Tibial nerve (tissue), 4 donors: ENCODE data around the gene TPGS1.

Experiments used
- EP300 ChIP-seq, 2 donors: sonication (generic); formaldehyde crosslinking; IDR thresholded peaks; one replicate each; pipeline ENCODE4 v1.6.1; 2017; ENCODE audit warnings: antibody characterized with exemption in 2 of 2, mild to moderate bottlenecking in 1 of 2
- POLR2A ChIP-seq, 2 donors: fragments of 450-650 bp; IDR thresholded peaks; one replicate each; pipeline ENCODE4 v1.6.1; 2017; ENCODE audit warnings: antibody characterized with exemption in 2 of 2, mild to moderate bottlenecking in 2 of 2, moderate library complexity in 2 of 2
- TF ChIP-seq, protein P1 (sequence below), 5 experiments: fragments of 200-600 bp in 3 of 5; fragments of 450-650 bp in 2 of 5; sonication (generic) in 3 of 5; IDR thresholded peaks; one replicate each; pipeline ENCODE4 v1.5.1; 2016 to 2019; ENCODE audit warnings: antibody characterized with exemption in 5 of 5, mild to moderate bottlenecking in 3 of 5, moderate library complexity in 2 of 5

- TF ChIP-seq EP300 (IDR thresholded peaks at IDR 0.05) (no peak), POLR2A (IDR thresholded peaks at IDR 0.05) (no peak)
- TF ChIP-seq, protein P1, sequence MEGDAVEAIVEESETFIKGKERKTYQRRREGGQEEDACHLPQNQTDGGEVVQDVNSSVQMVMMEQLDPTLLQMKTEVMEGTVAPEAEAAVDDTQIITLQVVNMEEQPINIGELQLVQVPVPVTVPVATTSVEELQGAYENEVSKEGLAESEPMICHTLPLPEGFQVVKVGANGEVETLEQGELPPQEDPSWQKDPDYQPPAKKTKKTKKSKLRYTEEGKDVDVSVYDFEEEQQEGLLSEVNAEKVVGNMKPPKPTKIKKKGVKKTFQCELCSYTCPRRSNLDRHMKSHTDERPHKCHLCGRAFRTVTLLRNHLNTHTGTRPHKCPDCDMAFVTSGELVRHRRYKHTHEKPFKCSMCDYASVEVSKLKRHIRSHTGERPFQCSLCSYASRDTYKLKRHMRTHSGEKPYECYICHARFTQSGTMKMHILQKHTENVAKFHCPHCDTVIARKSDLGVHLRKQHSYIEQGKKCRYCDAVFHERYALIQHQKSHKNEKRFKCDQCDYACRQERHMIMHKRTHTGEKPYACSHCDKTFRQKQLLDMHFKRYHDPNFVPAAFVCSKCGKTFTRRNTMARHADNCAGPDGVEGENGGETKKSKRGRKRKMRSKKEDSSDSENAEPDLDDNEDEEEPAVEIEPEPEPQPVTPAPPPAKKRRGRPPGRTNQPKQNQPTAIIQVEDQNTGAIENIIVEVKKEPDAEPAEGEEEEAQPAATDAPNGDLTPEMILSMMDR (IDR thresholded peaks at IDR 0.05): no peak
These were observed 59.5 kb downstream of the TPGS1 start for GRCh38 chr19:566844-567243.
